ENCODE results near the gene SEMA3A.

DNA sequence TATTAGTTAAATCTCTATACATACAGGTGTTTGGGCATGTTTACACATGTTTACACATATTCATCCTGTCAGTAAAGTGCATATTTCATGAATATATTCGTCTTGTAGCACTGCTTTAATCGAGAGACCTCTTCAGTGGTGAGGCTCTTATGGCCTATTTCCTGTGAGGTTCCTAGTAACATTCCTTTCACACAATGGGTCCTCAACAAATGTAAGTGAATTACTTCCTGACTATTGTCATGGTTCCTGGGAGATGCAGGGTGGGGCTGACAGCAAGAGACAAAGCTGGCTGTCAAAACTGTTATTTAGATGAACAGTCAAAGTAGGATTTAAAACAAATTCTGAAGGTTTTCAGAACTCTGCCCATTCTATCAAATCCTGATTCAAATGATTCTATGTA is 12.4 kb upstream of the SEMA3A start:
- no peak for TF ChIP-seq CTCF (IDR thresholded peaks at IDR 0.05; ENCODE audit: insufficient read depth, low read length, poor library complexity, severe bottlenecking)
- TF ChIP-seq EZH2phosphoT487 (conservative IDR thresholded peaks at IDR 0.05; ENCODE audit: low read length) = no peak

Measured in SU-DHL-6 (cell line).